Stimulated activated naive CD4-positive, alpha-beta T cell treated with Interleukin-2 at 50 U/mL for 16 hours (primary cell): Measurements from ENCODE around the gene SLFN14.
"Not testable (repeated sequence)": the region's sequence is repeated elsewhere in the genome, so short reads cannot be mapped to it uniquely, and the experiment has no call there.

Experiments used
- DNase-seq: peaks from one replicate; lab custom pipeline; 2025; lab: John Stamatoyannopoulos, UW

Gene SLFN14

GRCh38 chr17:35521654-35522256 is 38.9 kb downstream of the SLFN14 start:
- DNase-seq, result peak; percentile 30

GRCh38 chr17:35521150-35521549 is 39.5 kb downstream of the SLFN14 start:
- no peak for DNase-seq

DNA sequence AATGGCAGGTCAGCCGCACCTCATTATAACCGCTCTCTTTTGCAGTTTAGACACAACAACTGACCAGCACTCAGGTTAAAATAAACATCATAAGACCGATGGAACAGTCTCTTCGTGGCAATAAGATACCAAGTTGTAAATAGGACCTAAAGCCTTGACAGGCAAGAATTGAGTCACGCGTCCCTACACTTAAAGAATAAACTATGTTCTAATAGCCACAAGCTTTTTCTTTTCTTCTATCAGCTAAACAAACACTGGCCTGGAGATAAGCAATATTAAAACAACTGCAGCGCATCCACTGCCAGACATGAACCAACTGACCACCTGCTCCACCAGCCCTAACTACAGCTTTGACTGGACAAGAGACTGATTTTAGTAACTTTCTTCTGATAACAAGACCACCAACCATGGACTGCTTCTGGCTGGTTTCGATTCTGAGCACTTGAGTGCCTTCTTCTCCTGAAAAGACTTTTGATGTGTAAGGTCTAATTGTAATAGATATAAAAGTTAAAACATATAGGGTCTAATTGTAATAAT is 40.6 kb downstream of the SLFN14 start:
- no peak for DNase-seq

- DNase-seq, result no peak
Observed at GRCh38 chr17:35519439-35519838, 41.2 kb downstream of the SLFN14 start.

GRCh38 chr17:35518431-35518830 is 42.2 kb downstream of the SLFN14 start:
- not testable (repeated sequence) for DNase-seq

DNA sequence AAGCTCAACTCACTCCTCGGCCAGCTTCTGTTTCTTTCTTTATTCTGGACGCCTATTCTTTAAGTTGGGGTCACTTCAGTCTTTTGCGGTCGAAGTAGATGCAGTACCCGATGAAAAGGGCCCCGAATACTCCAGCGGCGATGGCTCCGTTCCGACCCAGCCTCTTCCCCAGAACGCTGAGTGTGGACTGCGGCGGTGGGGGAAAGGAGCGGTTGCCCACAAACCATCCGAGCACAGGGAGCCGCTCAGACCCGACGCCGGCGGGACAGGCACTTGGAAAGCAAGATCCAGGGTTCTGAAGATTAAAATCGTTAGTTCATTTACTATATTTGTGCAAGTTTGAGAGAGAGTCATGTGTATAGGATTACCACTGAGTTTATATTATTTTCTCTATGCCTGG is 45.6 kb downstream of the SLFN14 start:
- no peak for DNase-seq

GRCh38 chr17:35514564-35514963 is 46.1 kb downstream of the SLFN14 start:
- no peak for DNase-seq
